Right lobe of liver (tissue), 4 donors: ENCODE measurements around the gene DCAF15.

Experiments
- CTCF ChIP-seq, 4 donors: fragments of 200-600 bp in 3 of 4; fragments of 450-650 bp in 1 of 4; IDR thresholded peaks; one replicate each; pipeline versions ENCODE4 v1.5.1 to v1.8.0; 2016 to 2022; ENCODE audit warnings: antibody characterized with exemption in 4 of 4, mild to moderate bottlenecking in 2 of 4
- POLR2A ChIP-seq: fragments of 450-650 bp; IDR thresholded peaks from one replicate; pipeline ENCODE4 v1.6.1; 2017; ENCODE audit warnings: antibody characterized with exemption, mild to moderate bottlenecking
- donor health status: DM: no; HTN: no; CAD: no.
- donor health status: DM: no; HTN: no; CAD: no.
- donor health status: DM: no; HTN: yes; CAD: no.

- no peak for TF ChIP-seq POLR2A
- no peak for TF ChIP-seq CTCF (IDR thresholded peaks at IDR 0.05)
Measured at GRCh38 chr19:13929956-13930355, 22.4 kb upstream of the DCAF15 start.
